Measurements from ENCODE around the gene NLGN1.

NLGN1 gene

DNA sequence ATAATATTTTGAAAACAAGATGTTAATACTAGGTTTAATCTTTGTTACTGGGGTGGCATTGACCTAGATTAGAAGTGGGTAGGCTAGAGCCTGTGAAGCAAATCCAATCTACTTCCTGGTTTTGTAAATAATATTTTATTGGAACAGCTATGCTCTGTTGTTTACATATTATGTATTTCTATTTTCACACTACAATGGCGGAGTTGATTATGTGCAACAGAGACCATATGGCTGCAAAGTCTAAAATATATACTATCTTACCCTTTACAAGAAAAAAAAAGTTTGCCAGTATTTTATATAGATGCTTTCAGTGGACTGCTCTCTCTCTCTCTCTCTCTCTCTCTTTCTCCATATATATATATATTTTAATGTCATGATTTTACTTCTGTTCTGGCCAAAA, 244.2 kb downstream of the NLGN1 start:
- TF ChIP-seq, protein P1, sequence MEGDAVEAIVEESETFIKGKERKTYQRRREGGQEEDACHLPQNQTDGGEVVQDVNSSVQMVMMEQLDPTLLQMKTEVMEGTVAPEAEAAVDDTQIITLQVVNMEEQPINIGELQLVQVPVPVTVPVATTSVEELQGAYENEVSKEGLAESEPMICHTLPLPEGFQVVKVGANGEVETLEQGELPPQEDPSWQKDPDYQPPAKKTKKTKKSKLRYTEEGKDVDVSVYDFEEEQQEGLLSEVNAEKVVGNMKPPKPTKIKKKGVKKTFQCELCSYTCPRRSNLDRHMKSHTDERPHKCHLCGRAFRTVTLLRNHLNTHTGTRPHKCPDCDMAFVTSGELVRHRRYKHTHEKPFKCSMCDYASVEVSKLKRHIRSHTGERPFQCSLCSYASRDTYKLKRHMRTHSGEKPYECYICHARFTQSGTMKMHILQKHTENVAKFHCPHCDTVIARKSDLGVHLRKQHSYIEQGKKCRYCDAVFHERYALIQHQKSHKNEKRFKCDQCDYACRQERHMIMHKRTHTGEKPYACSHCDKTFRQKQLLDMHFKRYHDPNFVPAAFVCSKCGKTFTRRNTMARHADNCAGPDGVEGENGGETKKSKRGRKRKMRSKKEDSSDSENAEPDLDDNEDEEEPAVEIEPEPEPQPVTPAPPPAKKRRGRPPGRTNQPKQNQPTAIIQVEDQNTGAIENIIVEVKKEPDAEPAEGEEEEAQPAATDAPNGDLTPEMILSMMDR (conservative IDR thresholded peaks at IDR 0.05) = no peak
- H3K27ac ChIP-seq = no peak overlapping the region

GRCh38 chr3:173644086-173645082, 246.8 kb downstream of the NLGN1 start:
- no peak overlapping the region for H3K27ac ChIP-seq
- TF ChIP-seq, protein P1 (conservative IDR thresholded peaks at IDR 0.05) = no peak

GRCh38 chr3:173650596-173650995, 253.1 kb downstream of the NLGN1 start:
- TF ChIP-seq, protein P1 (conservative IDR thresholded peaks at IDR 0.05) = no peak
- no peak overlapping the region for H3K27ac ChIP-seq

- TF ChIP-seq, protein P1 (conservative IDR thresholded peaks at IDR 0.05) = no peak
- no peak overlapping the region for H3K27ac ChIP-seq
Observed at GRCh38 chr3:173652093-173652492, 254.5 kb downstream of the NLGN1 start.

- TF ChIP-seq, protein P1 (conservative IDR thresholded peaks at IDR 0.05) = no peak
- H3K27ac ChIP-seq = no peak overlapping the region
Observed at GRCh38 chr3:173653781-173654180, 256.2 kb downstream of the NLGN1 start.

GRCh38 chr3:173659972-173660371, 262.4 kb downstream of the NLGN1 start:
- H3K27ac ChIP-seq = no peak overlapping the region
- TF ChIP-seq, protein P1 (conservative IDR thresholded peaks at IDR 0.05) = no peak

DNA sequence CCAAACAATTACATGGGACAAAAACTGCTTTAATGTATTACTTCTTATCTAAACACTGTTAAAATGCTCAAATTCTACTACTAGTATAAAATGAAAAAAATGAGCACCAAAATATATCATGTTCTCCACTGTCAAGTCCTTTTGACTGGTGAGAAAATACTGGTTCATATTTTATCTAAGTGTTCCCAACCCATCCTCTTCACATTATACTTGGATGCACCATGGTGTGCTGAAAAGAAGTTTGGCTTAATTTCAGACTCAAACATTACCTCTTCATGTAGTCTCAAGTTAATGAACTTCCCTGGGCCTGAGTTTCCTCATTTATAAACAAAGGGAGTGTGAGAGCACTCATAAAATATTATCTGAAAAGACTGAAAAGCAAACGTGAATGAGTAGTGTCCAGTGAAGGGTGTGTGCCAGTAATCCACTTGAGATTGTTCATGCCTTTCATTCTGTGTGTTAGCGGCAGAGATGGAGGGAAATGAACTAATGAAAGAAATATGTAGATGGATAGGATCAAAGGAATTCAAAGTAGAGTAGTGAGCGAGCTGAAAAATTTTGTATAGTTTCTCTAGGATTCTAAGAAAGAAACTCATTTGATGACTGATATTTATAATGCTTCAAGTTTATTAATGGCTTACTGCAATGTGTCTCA, 263.2 kb downstream of the NLGN1 start:
- TF ChIP-seq, protein P1 (conservative IDR thresholded peaks at IDR 0.05) = no peak
- H3K27ac ChIP-seq = no peak overlapping the region
